ENCODE data around the gene CYBC1.

CYBC1 gene

DNA sequence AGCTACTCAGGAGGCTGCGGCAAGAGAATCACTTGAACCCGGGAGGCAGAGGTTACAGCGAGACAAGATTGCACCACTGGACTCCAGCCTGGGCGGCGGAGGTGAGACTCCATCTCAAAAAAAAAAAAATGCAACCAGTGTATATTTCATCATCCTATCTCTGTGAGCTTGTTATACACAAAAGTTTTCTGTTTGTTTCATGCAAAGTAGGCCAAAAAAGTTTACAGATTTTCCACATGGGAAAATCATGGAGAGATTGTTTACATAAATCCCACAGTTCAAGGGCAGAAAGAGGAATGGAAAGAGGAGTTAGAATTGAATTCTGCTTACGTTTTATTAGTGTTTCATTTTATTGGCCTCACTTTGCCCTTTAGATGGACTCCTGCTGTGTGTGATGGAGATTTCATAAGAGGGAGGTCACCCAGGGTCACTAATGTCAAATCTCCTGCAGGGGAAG, 32.7 kb upstream of the CYBC1 start:
- H3K79me2 ChIP-seq (ENCODE audit: low read length) = peaks cover under 1% of the 10 kb centered on the region; the same call in 1 of the 2 replicates
- peaks cover 2% of the 10 kb centered on the region; the same call in 1 of the 2 replicates for H3F3A ChIP-seq (ENCODE audit: insufficient read depth, low read length)
- no peak overlapping the region for H2AFZ ChIP-seq (ENCODE audit: low read length)
- H3K9ac ChIP-seq (ENCODE audit: low read length) = no peak overlapping the region
- TF ChIP-seq, protein P1, sequence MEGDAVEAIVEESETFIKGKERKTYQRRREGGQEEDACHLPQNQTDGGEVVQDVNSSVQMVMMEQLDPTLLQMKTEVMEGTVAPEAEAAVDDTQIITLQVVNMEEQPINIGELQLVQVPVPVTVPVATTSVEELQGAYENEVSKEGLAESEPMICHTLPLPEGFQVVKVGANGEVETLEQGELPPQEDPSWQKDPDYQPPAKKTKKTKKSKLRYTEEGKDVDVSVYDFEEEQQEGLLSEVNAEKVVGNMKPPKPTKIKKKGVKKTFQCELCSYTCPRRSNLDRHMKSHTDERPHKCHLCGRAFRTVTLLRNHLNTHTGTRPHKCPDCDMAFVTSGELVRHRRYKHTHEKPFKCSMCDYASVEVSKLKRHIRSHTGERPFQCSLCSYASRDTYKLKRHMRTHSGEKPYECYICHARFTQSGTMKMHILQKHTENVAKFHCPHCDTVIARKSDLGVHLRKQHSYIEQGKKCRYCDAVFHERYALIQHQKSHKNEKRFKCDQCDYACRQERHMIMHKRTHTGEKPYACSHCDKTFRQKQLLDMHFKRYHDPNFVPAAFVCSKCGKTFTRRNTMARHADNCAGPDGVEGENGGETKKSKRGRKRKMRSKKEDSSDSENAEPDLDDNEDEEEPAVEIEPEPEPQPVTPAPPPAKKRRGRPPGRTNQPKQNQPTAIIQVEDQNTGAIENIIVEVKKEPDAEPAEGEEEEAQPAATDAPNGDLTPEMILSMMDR (IDR thresholded peaks at IDR 0.05; ENCODE audit: low read length) = no peak
- TF ChIP-seq EZH2phosphoT487 (IDR thresholded peaks at IDR 0.05; ENCODE audit: low read length) = no peak
- TF ChIP-seq EZH2 (optimal IDR thresholded peaks at IDR 0.05; ENCODE audit: low read depth, low read length) = no peak
- H3K36me3 ChIP-seq (replicated peaks; ENCODE audit: insufficient read depth, low read length) = peaks cover 2% of the 10 kb centered on the region; the same call in 1 of the 2 replicates
- no peaks in the 10 kb centered on the region for H3K9me3 ChIP-seq (replicated peaks; ENCODE audit: insufficient read depth, low read length)
- H3K9me2 ChIP-seq (replicated peaks; ENCODE audit: insufficient read depth, low read length) = no peaks in the 10 kb centered on the region
- no peaks in the 10 kb centered on the region for H4K20me1 ChIP-seq (ENCODE audit: insufficient read depth, low read length)
- no peak overlapping the region for H3K4me2 ChIP-seq (ENCODE audit: low read depth, low read length)
- no peaks in the 10 kb centered on the region for H3K4me1 ChIP-seq (ENCODE audit: low read length)
- H3K4me3 ChIP-seq (ENCODE audit: low read length) = no peak overlapping the region
- no peaks in the 10 kb centered on the region for H3K27me3 ChIP-seq (replicated peaks; ENCODE audit: insufficient read depth, low read length)
- no peak for DNase-seq
- no peak overlapping the region for H3K27ac ChIP-seq (ENCODE audit: low read length)

DNA sequence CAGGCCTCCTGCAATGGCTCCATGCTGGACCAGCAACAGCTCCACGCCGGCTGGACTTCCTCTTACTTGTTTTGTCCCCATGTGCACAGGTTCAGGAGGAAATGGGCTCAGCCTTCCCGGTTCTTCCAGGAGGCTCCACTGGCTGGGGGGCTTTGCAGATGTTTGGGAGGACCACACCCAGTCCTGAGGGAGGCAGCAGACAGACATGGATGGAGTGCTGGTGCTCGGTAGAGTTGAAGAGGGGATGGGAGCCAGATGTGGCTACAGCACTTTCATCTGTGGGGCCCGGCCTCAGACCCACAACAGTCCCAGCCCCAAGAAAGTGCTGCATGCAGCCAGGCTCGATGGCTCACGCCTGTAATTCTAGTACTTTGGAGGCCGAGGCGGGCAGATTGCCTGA, 29.8 kb upstream of the CYBC1 start:
- no peaks in the 10 kb centered on the region; the same call in 1 of the 2 replicates for H3K36me3 ChIP-seq (replicated peaks; ENCODE audit: insufficient read depth, low read length)
- TF ChIP-seq EZH2phosphoT487 (IDR thresholded peaks at IDR 0.05; ENCODE audit: low read length) (no peak), EZH2 (optimal IDR thresholded peaks at IDR 0.05; ENCODE audit: low read depth, low read length) (no peak)
- TF ChIP-seq, protein P1 (IDR thresholded peaks at IDR 0.05; ENCODE audit: low read length) = no peak
- DNase-seq = no peak
- H3F3A ChIP-seq (ENCODE audit: insufficient read depth, low read length) = peaks cover 2% of the 10 kb centered on the region; the same call in 1 of the 2 replicates
- H3K9me2 ChIP-seq (replicated peaks; ENCODE audit: insufficient read depth, low read length) = no peaks in the 10 kb centered on the region
- no peaks in the 10 kb centered on the region for H4K20me1 ChIP-seq (ENCODE audit: insufficient read depth, low read length)
- H3K4me1 ChIP-seq (ENCODE audit: low read length) = no peaks in the 10 kb centered on the region
- H3K4me3 ChIP-seq (ENCODE audit: low read length) = no peak overlapping the region
- no peaks in the 10 kb centered on the region for H3K27me3 ChIP-seq (replicated peaks; ENCODE audit: insufficient read depth, low read length)
- H3K27ac ChIP-seq (ENCODE audit: low read length) = no peak overlapping the region
- H3K9me3 ChIP-seq (replicated peaks; ENCODE audit: insufficient read depth, low read length) = no peaks in the 10 kb centered on the region
- no peak overlapping the region for H3K4me2 ChIP-seq (ENCODE audit: low read depth, low read length)
- H3K79me2 ChIP-seq (ENCODE audit: low read length) = peaks cover 10% of the 10 kb centered on the region
- H2AFZ ChIP-seq (ENCODE audit: low read length) = no peak overlapping the region
- no peak overlapping the region for H3K9ac ChIP-seq (ENCODE audit: low read length)

DNA sequence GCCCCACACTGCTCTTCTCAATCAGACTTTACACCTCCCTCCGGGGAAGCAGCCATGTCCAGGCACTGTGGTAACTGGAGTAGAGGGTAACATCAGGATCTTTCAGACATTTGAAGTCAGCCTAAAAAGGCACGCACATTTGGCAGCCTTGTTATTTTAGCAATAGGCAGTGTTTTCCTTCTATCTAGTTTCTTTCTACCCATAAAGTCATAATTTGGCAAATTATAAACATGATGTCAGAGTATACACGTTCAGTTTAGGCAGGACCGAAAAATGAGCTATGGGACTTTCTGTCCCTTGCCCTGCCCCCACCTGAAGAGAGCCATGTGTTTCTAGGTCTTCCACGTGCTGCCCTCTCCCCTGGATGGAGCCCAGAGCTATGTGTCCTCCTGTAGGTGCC, 29.1 kb upstream of the CYBC1 start:
- H3K9ac ChIP-seq (ENCODE audit: low read length) = no peak overlapping the region
- no peak overlapping the region for H3K4me3 ChIP-seq (ENCODE audit: low read length)
- no peaks in the 10 kb centered on the region for H4K20me1 ChIP-seq (ENCODE audit: insufficient read depth, low read length)
- no peaks in the 10 kb centered on the region for H3K9me3 ChIP-seq (replicated peaks; ENCODE audit: insufficient read depth, low read length)
- H3K36me3 ChIP-seq (replicated peaks; ENCODE audit: insufficient read depth, low read length) = no peaks in the 10 kb centered on the region; the same call in 1 of the 2 replicates
- peaks cover 2% of the 10 kb centered on the region; the same call in 1 of the 2 replicates for H3F3A ChIP-seq (ENCODE audit: insufficient read depth, low read length)
- no peak overlapping the region for H3K4me2 ChIP-seq (ENCODE audit: low read depth, low read length)
- H3K27me3 ChIP-seq (replicated peaks; ENCODE audit: insufficient read depth, low read length) = no peaks in the 10 kb centered on the region
- peaks cover 15% of the 10 kb centered on the region for H3K79me2 ChIP-seq (ENCODE audit: low read length)
- H2AFZ ChIP-seq (ENCODE audit: low read length) = no peak overlapping the region
- no peaks in the 10 kb centered on the region for H3K9me2 ChIP-seq (replicated peaks; ENCODE audit: insufficient read depth, low read length)
- no peak for DNase-seq
- TF ChIP-seq, protein P1 (IDR thresholded peaks at IDR 0.05; ENCODE audit: low read length) = no peak
- no peak for TF ChIP-seq EZH2 (optimal IDR thresholded peaks at IDR 0.05; ENCODE audit: low read depth, low read length)
- no peak for TF ChIP-seq EZH2phosphoT487 (IDR thresholded peaks at IDR 0.05; ENCODE audit: low read length)
- H3K27ac ChIP-seq (ENCODE audit: low read length) = no peak overlapping the region
- H3K4me1 ChIP-seq (ENCODE audit: low read length) = no peaks in the 10 kb centered on the region

All from MM.1S (cell line).